Sigmoid colon (tissue), 4 donors: ENCODE measurements around the gene FERMT2.

Source experiments
- CTCF ChIP-seq, 4 experiments: fragments of 450-650 bp in 3 of 4; fragments of 200-600 bp in 1 of 4; IDR thresholded peaks; one replicate each; pipeline ENCODE4 v1.5.1; 2016 to 2019; ENCODE audit warnings: antibody characterized with exemption in 4 of 4, mild to moderate bottlenecking in 3 of 4, moderate library complexity in 2 of 4
- EP300 ChIP-seq, 4 donors: sonication (generic); formaldehyde crosslinking; IDR thresholded peaks; one replicate each; pipeline ENCODE4 v1.6.1; 2017; ENCODE audit warnings: antibody characterized with exemption in 4 of 4
- POLR2A ChIP-seq, 2 donors: fragments of 450-650 bp; IDR thresholded peaks; one replicate each; pipeline ENCODE4 v1.6.1; 2016; ENCODE audit warnings: antibody characterized with exemption in 2 of 2, mild to moderate bottlenecking in 2 of 2, moderate library complexity in 2 of 2
- POLR2AphosphoS5 ChIP-seq, 4 donors: sonication (generic); formaldehyde crosslinking; IDR thresholded peaks; one replicate each; pipeline ENCODE4 v1.6.1; 2017; ENCODE audit warnings: antibody characterized with exemption in 4 of 4

- no peak for TF ChIP-seq POLR2AphosphoS5 (IDR thresholded peaks at IDR 0.05)
- TF ChIP-seq POLR2A (IDR thresholded peaks at IDR 0.05), result no peak
- no peak for TF ChIP-seq CTCF (IDR thresholded peaks at IDR 0.05)
- TF ChIP-seq EP300 (IDR thresholded peaks at IDR 0.05), result no peak
These were observed 33.1 kb downstream of the FERMT2 start for GRCh38 chr14:52917735-52918134.
